Panc1 (cell line): ENCODE results near the gene HSP90B1. TPM values are rescaled to one million over a fixed set of nuclear protein-coding genes. Genes with fewer than 3 reads are reported as not detected.

ENCODE experiments used
- ATAC-seq: fragments of 200-7000 bp; cut with Tn5 transposase; 2 replicates; pipeline ENCODE4 v1.9.1; 2020; ENCODE audit warnings: mild to moderate bottlenecking, moderate library complexity
- BruUV-seq: library from RNA; stranded (reverse); fragments of 400-500 nt; replicated peaks from 2 replicates; lab custom pipeline; 2021; lab: Mats Ljungman, UMichigan
- CTCF ChIA-PET: fragments of 300-600 bp; sonication (Branson Sonifier 250); formaldehyde crosslinking; loops from one replicate; lab custom pipeline; 2022; ENCODE audit warnings: antibody characterized with exemption; lab: Charles Lee
- POLR2A ChIA-PET: fragments of 300-600 bp; sonication (Branson Sonifier 250); formaldehyde crosslinking; loops from one replicate; lab custom pipeline; 2022; ENCODE audit warnings: antibody characterized with exemption; lab: Charles Lee
- DNase-seq: peaks from one replicate; pipeline ENCODE4 v3.0.0-alpha.2; 2010; ENCODE audit warnings: low read depth, low spot score
- H3K27ac ChIP-seq: 2 replicates; pipeline ENCODE4 v1.5.1; 2011; ENCODE audit warnings: mild to moderate bottlenecking, low read length, inconsistent platforms
- H3K27me3 ChIP-seq: fragments of 200-500 bp; sonication (Bioruptor generic); 2 replicates; pipeline ENCODE4 v1.6.0; 2014; ENCODE audit warnings: low read length, inconsistent platforms; ENCODE audit not compliant: control insufficient read depth, insufficient read depth
- H3K36me3 ChIP-seq: fragments of 200-500 bp; sonication (Bioruptor generic); 2 replicates; pipeline ENCODE4 v1.5.1; 2014; ENCODE audit warnings: inconsistent platforms, mild to moderate bottlenecking, low read length, moderate library complexity; ENCODE audit not compliant: control insufficient read depth, insufficient read depth
- H3K4me1 ChIP-seq: 2 replicates; pipeline ENCODE4 v1.5.1; 2011; ENCODE audit warnings: inconsistent platforms, mild to moderate bottlenecking, low read length, moderate library complexity; ENCODE audit not compliant: control insufficient read depth, insufficient read depth
- H3K4me3 ChIP-seq, 2 experiments: 2 replicates each; pipeline ENCODE4 v1.5.1; 2011 to 2012; ENCODE audit warnings: low read depth in 2 of 2, low read length in 2 of 2, mild to moderate bottlenecking in 2 of 2, inconsistent platforms in 1 of 2, moderate library complexity in 1 of 2
- H3K9me3 ChIP-seq: fragments of 200-500 bp; sonication (Bioruptor generic); 2 replicates; pipeline ENCODE4 v1.5.1; 2014; ENCODE audit warnings: low read depth, mild to moderate bottlenecking, inconsistent platforms, low read length, moderate library complexity; ENCODE audit not compliant: control insufficient read depth, insufficient read depth
- POLR2AphosphoS5 ChIP-seq: IDR thresholded peaks from 2 replicates; pipeline ENCODE4 v1.6.1; 2012; ENCODE audit warnings: mild to moderate bottlenecking, low read depth, low read length, moderate library complexity
- SIN3A ChIP-seq: IDR thresholded peaks from 2 replicates; pipeline ENCODE4 v1.6.1; 2012; ENCODE audit warnings: low read depth, mild to moderate bottlenecking, low read length, moderate library complexity, borderline replicate concordance; ENCODE audit not compliant: insufficient read depth
- TCF7L2 ChIP-seq: IDR thresholded peaks from 2 replicates; pipeline ENCODE4 v1.6.1; 2011; ENCODE audit warnings: mild to moderate bottlenecking, low read depth, low read length, inconsistent platforms
- in situ Hi-C: cut with HindIII; loops from 2 replicates; pipeline ENCODE4 v1.10.0; 2016; ENCODE audit warnings: low sequenced_read_pairs, low pct_unique_long_range_greater_than_20kb
- intact Hi-C: fragments of 100-400 bp; cut with micrococcal nuclease; formaldehyde crosslinking; loops from one replicate; pipeline ENCODE4 v1.10.0; 2022; ENCODE audit not compliant: unreplicated experiment
- total RNA-seq: library from RNA; stranded (reverse); gene quantifications from one replicate; pipeline ENCODE4 v1.2.1, GENCODE V29; 2021; ENCODE audit not compliant: unreplicated experiment
- TF ChIP-seq, protein P1 (sequence below): fragments of 450-650 bp; IDR thresholded peaks from 2 replicates; pipeline ENCODE4 v1.5.1; 2017; ENCODE audit warnings: mild to moderate bottlenecking
- TF ChIP-seq, protein P2 (sequence below), 2 experiments: IDR thresholded peaks; 2 replicates each; pipeline ENCODE4 v1.6.1; 2011 to 2012; ENCODE audit warnings: low read depth in 2 of 2, control low read depth in 1 of 2, low read length in 1 of 2, mild to moderate bottlenecking in 1 of 2, moderate library complexity in 1 of 2; ENCODE audit not compliant: insufficient read depth in 1 of 2

The HSP90B1 gene
- total RNA-seq, 1 experiment from 2014 or later: 503 TPM

DNA sequence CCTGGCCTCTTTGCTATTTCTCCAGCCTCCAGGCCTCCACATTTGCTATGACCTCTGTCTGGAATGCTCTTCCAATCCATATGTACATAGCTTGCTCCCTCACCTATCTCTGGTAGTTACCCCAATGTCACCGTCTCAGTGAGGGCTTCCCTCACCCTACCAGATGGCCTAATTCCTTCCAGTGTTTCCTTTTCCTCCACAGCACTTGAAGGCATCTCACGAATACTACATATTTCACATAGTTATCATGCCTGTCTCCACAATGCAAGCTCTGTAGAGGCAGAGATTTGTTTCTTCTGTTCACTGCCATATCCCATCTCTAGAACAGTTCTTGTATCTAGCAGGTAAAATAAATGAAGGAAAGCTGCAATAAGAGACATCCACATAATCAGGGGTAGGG lies 21.3 kb upstream of the HSP90B1 start:
- ATAC-seq: no peak
- Histone ChIP-seq H3K4me3 (no peak overlapping the region), H3K27me3 (no peaks in the 10 kb centered on the region), H3K36me3 (no peaks in the 10 kb centered on the region), H3K9me3 (no peaks in the 10 kb centered on the region), H3K4me1 (no peaks in the 10 kb centered on the region; the same call in 1 of the 2 replicates), H3K27ac (no peak overlapping the region)
- POLR2A ChIA-PET: no interaction called here
- CTCF ChIA-PET: no interaction called here
- intact Hi-C loops (no loop called here), in situ Hi-C loops (no loop called here)
- BruUV-seq: no TSS peak
- TF ChIP-seq, protein P1, sequence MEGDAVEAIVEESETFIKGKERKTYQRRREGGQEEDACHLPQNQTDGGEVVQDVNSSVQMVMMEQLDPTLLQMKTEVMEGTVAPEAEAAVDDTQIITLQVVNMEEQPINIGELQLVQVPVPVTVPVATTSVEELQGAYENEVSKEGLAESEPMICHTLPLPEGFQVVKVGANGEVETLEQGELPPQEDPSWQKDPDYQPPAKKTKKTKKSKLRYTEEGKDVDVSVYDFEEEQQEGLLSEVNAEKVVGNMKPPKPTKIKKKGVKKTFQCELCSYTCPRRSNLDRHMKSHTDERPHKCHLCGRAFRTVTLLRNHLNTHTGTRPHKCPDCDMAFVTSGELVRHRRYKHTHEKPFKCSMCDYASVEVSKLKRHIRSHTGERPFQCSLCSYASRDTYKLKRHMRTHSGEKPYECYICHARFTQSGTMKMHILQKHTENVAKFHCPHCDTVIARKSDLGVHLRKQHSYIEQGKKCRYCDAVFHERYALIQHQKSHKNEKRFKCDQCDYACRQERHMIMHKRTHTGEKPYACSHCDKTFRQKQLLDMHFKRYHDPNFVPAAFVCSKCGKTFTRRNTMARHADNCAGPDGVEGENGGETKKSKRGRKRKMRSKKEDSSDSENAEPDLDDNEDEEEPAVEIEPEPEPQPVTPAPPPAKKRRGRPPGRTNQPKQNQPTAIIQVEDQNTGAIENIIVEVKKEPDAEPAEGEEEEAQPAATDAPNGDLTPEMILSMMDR: no peak
- TF ChIP-seq TCF7L2 (no peak), POLR2AphosphoS5 (no peak), SIN3A (no peak)
- TF ChIP-seq, protein P2, sequence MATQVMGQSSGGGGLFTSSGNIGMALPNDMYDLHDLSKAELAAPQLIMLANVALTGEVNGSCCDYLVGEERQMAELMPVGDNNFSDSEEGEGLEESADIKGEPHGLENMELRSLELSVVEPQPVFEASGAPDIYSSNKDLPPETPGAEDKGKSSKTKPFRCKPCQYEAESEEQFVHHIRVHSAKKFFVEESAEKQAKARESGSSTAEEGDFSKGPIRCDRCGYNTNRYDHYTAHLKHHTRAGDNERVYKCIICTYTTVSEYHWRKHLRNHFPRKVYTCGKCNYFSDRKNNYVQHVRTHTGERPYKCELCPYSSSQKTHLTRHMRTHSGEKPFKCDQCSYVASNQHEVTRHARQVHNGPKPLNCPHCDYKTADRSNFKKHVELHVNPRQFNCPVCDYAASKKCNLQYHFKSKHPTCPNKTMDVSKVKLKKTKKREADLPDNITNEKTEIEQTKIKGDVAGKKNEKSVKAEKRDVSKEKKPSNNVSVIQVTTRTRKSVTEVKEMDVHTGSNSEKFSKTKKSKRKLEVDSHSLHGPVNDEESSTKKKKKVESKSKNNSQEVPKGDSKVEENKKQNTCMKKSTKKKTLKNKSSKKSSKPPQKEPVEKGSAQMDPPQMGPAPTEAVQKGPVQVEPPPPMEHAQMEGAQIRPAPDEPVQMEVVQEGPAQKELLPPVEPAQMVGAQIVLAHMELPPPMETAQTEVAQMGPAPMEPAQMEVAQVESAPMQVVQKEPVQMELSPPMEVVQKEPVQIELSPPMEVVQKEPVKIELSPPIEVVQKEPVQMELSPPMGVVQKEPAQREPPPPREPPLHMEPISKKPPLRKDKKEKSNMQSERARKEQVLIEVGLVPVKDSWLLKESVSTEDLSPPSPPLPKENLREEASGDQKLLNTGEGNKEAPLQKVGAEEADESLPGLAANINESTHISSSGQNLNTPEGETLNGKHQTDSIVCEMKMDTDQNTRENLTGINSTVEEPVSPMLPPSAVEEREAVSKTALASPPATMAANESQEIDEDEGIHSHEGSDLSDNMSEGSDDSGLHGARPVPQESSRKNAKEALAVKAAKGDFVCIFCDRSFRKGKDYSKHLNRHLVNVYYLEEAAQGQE (IDR thresholded peaks at IDR 0.05; ENCODE audit: insufficient read depth in 1 of 2, low read depth in 2 of 2, low read length in 1 of 2): no peak
- no peak for DNase-seq

DNA sequence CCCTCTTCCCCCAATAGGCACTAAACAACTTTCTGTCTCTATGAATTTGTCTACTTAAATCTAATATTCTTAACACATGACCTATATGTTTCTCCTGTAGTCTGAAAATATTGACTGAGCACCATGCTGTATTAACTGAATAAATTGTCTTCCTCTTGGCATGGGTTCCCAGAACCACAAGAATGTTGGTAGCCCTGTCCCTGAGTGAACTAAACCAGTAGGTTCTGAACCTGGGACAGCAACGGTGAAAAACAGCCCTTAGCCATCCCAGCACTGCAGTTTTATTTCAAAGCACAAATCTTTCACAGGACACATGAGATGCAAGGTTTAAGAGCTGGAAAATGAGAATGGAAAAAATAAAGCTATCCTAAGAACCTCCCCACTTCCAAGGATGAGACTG lies 20.4 kb upstream of the HSP90B1 start:
- ATAC-seq (no peak), DNase-seq (no peak)
- TF ChIP-seq, protein P1: no peak
- TF ChIP-seq TCF7L2: no peak
- no peak for TF ChIP-seq POLR2AphosphoS5
- TF ChIP-seq, protein P2 (IDR thresholded peaks at IDR 0.05; ENCODE audit: insufficient read depth in 1 of 2, low read depth in 2 of 2, low read length in 1 of 2): no peak
- no peak for TF ChIP-seq SIN3A
- POLR2A ChIA-PET: interaction anchor here (0.7 kb wide), 1 partner anchor 132 kb away, joined by 4 read pairs; no protein-coding TSS in a partner anchor
- Histone ChIP-seq H3K4me1 (no peaks in the 10 kb centered on the region; the same call in 1 of the 2 replicates), H3K4me3 (no peak overlapping the region), H3K27ac (no peak overlapping the region), H3K9me3 (no peaks in the 10 kb centered on the region), H3K27me3 (no peaks in the 10 kb centered on the region), H3K36me3 (no peaks in the 10 kb centered on the region)
- intact Hi-C loops (no loop called here), in situ Hi-C loops (no loop called here)
- CTCF ChIA-PET: no interaction called here
- BruUV-seq: no TSS peak
